ENCODE data around the gene RERE.
"Not testable (repeated sequence)": the region's sequence is repeated elsewhere in the genome, so short reads cannot be mapped to it uniquely, and the experiment has no call there.

RERE gene

DNA sequence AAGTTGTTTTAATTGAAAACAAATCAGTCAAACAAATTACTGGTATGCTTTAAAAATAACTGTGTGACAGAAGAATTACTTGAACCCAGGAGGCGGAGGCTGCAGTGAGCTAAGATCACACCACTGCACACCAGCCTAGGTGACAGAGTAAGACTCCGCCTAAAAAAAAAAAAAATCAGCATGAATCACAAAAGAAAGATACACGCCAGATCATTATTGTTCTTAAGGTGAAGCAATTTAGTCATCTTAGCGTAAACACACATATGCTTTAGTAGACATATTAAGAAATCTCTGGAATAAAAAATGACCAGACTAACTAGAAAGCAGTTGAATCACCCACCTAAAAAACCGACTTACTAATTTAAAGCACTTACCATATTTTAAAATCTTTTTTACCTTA lies 20.2 kb downstream of the RERE start:
- no peak for DNase-seq

DNA sequence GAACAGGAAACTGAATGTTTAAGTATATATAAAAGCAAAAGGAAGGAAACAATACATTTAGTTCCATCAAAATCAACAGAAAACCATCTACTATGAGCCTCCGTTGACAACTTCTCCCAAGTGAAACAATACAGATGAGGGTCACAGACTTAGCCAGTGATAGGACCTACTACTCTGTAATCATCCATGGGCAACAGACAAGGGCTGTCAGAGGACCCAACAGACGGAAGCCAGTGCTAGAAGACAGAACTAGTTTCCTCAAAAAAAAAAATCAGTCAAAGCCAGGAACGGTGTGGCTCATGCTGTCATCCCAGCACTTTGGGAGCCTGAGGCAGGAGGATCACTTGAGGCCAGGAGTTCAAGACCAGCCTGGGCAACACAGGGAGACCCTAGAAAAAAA lies 20.6 kb downstream of the RERE start:
- DNase-seq, result no peak

DNA sequence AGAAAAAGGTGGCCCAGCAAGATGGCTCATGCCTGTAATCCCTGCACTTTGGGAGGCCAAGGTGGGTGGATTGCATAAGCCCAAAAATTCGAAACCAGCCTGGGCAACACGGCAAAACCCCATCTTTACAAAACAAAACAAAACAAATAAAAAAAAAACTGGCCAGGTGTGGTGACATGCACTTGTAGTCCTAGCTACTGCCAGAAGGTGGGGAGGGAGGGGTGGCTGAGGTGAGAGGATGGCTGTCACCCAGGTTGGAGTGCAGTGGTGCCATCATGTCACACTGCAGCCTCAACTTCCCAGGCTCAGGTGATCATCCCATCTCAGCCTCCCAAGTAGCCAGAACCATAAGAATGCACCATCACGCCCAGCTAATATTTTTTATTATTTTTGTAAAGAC lies 22.8 kb downstream of the RERE start:
- DNase-seq, result no peak

DNA sequence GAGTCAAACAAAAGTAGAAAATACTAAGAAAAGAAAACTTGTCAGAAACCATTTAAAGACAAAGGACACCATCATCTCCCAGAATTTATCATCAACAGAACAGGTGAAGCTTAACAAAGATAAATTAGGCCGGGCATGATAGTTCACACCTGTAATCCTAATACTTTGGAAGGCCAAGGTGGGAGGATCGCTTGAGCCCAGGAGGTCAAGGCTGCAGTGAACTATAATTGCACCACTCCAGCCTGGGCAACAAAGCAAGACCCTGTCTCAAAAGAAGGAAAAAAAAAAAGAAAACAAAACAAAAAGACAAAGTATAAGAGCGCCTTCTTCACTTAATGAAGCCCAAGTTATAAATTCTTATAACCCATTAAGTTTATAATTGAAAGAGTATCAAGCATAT lies 25.6 kb downstream of the RERE start:
- no peak for DNase-seq

DNA sequence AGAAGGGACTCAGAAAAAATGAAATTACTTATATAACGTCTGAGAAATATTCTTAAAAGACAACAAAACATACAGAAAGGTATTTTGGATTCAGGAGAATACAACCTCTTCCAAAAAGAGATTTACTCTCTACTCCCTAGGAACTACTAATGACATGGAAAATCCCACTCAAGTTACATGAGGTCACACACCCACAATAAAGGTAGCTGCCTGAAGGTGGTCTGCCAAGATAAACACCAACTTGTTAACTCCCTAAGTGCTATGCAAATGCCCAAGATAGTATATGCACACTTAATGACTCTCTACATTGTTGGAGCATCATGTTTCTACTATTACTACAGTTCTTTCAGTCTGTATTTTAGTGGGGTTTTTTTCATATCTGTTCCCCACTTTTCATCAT lies 26.5 kb downstream of the RERE start:
- DNase-seq, result no peak

DNA sequence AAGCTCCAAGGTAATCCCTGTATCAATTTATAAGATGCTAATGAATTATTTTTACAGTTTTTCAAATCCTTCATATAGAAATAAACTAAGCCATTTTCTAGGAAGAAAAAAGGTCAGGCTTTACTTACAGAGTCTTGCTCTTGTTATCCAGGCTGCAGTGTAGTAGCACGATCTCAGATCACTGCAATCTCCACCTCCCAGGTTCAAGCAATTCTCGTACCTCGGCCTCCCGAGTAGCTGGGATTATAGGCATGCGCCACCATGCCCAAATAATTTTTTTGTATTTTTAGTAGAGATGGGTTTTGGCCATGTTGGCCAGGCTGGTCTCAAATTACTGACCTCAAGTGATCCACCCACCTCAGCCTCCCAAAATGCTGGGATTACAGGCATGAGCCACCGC lies 27.0 kb downstream of the RERE start:
- DNase-seq, result no peak

DNA sequence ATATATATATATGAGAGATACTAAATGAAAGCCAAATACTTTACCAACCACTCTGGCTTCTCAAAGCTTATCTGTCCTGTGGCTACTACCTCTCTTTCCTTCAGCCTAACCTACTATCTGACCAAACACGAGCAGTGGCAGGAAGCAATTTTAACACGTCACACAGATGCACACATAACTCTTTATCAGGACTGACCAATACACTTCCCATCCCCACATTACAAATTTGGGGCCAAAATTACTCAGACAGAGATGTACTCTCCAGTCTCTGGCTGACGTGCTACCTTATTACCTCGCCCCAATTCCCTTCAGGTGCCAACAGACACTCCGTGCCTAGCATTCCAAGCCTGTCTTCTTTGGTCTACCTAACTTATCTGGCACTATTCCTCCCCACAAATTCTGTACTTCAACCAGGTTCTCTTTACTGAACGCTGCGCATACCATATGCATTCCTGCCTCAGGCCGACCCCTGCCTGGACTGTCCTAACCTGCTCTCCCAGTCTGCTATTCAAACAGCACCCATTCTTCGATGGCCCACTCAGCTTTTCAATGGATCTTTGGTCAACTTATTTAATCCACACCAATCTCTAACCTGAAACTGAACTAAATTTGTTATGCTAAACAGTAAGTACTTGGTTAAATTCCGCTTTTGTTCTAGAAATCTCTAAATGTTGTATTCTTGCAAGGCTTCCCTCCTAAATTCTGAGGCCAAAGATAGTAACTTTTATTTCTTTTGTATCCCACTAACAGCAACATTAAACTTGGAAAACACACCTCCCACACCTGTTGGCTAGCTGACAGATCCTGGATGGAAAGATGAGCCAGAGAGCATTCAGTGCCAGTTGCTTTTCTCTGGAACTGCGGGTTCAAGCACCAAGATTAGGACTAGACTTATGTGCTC lies 27.9 kb downstream of the RERE start:
- no peak for DNase-seq

DNA sequence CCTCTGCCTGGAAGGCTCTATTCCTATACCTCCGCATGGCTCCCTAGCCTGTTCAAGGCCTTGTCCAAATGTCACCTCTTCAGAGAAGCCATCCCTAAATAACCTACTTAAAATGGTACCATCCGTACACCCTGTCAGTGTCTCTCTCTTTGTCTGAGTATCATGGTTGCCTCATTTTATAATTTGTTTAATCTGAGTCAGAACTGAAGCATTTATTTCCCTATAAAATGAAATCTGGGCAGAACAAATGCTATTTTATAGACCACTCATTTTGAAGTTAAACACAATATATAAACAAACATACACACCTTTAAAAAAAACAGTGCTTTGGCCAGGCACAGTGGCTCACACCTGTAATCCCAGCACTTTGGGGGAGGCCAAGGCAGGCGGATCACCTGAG lies 30.2 kb downstream of the RERE start:
- no peak for DNase-seq

DNA sequence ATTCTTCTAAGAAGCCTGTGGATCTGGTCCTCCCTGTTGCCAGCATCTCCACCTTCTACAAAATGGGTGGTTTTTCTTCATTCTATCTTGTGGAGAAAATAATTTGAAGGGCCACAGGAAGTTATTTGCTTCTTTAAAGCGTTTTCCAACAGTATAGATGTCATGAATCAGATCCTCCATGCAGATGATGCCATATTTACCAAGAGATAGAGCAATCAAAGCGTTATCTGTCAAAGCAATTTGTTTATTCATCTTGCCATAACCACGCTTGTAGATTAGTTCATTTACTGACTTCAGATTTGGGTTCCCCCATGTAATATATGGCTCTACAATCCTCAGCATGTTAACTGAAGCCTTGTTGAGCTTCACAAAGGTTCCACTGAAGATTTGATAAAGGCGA lies 31.2 kb downstream of the RERE start:
- DNase-seq, result not testable (repeated sequence)

DNA sequence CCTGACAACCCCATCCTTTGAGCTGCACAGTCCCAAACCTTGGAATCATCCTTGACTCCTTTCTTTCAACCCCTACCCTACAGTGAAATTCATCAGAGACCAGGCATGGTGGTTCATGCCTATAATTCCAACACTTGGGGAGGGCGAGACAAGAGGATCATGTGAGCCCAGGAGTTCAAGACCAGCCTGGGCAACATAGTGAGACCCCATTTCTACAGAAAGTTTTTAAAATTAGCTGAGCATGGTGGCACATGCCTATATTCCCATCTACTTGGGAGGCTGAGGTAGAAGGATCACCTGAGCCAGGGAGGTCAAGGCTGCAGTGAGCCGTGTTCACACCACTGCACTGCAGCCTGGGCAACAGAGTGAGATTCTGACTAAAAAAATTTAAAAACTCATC lies 34.5 kb downstream of the RERE start:
- DNase-seq, result no peak

DNA sequence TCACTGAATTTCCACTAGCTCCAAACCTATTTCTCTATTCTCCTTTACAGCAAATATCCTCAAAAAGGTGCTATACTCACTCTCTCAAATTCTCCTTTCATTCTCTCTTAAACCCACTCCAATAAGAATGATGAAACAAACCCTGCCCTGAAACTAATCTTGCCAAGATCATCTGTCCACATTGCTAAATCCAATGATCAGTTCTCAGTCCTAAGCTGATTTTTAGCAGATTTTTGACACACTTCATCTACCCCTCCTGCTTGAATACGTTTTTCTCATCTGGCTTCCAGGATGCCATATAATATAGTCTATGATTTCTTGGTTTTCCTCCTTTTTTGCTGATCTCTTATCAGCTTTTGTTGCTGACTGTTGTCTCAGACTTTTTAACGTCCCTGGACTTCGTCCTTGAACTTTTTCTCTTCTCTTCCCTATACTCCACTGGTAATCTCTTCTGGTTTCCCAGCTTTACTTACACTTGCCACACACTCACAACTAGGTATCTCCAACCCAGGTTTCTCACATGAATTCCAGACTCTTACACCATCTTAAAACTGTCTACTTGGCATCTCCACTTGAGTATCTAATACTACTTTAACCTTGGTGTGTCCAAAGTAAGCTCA lies 35.3 kb downstream of the RERE start:
- DNase-seq, result no peak

DNA sequence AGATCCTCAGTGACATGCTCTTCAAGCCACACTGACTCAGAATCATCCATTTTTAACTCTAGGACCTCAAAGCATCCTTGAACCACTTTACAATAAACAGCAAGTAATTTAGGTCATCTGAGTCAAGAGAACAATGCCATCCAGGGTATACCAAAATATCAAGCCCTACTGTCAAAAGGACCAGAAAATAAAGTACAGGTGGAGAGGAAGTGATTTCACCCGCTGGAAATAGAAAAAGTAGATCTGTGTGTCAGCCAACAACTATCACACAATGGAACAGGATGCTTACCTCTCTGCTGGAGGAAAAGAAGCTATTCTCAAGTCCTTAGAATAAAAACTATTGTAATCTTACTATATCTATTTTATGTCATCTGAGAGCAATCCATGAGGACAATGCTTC lies 37.0 kb downstream of the RERE start:
- no peak for DNase-seq

DNA sequence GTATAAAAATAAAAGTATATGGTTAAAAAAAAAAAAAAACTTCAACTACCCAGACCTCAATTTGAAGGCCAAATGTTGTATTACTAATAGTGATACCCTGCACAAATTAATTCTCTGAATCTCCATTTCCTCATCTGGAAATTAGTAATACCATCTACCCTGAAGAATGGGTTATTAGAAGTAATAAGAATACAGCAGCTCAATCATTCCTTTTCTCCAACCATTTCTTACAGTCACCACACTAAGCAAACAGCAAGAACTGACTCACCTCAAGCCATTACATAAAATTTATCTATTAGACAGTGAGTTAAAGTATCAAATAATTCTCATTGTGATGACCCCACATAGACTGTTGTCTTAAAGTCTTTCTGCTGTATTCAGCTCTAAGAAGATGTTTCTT lies 39.6 kb downstream of the RERE start:
- no peak for DNase-seq

DNA sequence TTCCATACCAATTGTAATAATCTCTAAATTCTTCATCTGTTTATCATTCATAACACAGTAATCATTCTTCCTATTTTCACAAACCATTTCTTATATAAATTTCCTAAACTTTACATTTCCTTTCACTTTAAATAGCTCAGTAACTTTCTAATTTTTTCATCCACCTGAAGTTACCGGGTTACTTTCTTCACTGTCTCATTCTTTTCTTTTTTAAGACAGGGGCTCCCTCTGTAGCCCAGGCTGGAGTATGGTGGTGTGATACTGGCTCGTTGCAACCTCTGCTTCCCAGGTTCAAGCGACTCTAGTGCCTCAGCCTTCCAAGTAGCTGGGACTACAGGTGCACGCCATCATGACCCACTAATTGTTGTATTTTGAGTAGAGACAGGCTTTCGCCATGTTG lies 41.3 kb downstream of the RERE start:
- no peak for DNase-seq

DNA sequence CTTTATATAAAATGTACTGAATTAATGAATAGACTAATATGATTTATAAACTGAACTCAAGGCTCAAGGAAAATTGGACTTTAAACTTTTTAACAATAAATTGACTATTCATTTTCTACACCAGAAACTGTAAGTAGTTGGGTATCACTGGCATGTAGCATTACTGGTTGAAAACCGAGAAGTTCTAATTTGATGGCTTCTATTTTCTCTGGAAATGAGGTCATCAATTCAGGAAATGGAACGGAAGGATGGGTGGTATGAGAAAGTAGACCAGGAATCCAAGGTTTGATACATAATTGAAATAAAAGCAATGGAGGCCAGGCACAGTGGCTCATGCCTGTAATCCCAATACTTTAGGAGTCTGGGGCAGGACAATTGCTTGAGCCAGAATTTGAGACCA lies 50.4 kb downstream of the RERE start:
- no peak for DNase-seq

DNA sequence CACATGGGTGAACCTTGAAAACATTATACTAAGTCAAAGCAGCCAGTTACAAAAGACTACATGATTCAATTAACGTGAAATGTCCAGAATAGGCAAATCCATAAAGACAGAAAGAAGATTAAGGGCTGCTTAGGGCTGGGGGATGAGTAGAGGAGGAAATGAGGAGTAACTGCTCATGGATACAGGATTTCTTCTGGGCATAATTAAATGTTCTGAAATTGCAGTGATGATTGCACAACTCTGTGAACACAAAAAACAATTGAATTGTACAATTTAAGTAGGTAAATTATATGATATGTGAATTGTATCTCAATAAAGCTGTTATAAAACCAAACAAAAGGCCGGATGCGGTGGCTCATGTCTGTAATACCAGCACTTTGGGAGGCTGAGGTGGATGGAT lies 52.2 kb downstream of the RERE start:
- DNase-seq, result no peak

DNA sequence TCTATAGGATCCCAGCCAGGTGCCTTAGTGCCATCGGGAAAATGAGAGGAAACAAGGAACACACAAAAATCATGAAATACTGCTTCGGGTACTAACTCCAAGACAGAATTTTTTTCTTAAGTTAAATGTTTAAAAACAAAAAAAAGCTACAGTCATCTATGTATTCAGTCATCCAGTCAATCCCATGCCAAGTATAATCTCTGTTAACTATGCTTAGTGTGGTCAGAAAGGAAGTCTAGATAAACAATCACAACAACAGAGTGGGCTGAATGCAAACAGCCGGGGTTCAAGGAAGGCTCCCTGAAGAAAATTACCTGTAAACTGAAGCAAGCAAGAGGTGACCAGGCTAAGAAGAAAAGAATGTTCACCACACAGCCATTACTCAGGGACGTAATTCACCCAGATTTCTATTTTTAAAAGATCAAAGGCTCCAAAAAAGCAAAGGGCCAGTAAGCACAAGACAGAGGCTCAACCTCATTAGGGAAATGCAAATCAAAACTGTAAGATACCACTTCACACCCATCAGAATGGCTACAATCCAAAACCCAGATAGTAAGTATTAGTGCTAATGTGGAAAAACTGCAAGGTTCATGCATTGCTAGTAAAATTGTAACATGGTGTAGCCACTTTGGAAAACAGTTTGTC lies 53.0 kb downstream of the RERE start:
- DNase-seq, result no peak

DNA sequence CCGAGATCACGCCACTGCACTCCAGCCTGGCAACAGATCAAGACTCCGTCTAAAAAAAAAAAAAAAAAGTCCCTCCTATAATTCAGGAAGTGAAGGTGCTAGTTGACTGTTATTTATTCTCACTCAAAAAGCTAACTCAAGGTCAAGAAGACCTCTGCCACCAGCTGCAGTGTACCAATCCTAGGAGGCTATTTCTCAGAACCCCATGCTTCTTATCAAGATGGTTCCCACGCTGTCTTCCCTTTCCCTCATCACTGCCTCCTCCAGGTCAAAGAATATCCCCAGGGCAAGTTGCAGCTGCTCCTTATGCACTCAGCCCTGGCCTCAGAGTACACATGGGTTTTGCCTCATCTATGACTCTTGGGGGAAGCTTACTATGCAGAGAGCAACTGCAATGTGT lies 53.6 kb downstream of the RERE start:
- DNase-seq, result no peak

DNA sequence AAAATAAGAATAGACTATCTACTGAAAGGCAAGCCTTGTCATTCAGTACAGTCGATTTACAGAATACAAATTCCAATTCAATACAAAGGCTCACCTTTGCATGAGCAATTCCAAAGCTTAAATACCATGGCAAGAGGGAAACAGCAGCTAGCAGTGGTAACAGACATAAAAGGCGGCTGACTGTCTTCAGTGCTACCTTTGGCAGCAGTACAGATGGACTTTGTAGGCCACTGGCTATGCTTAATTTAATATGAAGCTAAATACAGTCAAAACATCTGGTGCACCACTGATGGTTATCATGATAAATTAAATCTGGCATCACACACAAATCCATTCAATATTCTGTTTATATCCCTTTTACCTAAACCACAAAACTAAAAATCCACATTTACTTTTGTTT lies 62.4 kb downstream of the RERE start:
- DNase-seq, result no peak

DNA sequence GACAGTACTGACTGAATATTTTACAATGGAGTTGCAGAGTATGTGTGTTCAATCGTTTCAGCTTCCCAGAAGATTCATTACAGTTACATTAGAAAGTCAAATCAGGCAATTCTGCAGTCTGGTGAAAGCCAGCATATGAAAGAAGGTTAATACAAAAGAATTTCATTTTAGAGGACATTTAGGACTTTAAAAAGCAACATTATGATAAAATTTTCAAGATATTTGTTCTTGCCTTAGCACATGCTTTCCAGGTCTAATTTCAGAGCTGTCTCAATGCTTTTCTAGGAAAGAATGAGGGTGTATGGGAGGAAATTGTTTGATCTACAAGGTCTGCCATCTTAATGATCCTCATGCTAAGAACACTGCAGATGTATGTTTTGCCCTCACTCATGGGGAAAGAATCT lies 63.2 kb downstream of the RERE start:
- DNase-seq, result no peak

DNA sequence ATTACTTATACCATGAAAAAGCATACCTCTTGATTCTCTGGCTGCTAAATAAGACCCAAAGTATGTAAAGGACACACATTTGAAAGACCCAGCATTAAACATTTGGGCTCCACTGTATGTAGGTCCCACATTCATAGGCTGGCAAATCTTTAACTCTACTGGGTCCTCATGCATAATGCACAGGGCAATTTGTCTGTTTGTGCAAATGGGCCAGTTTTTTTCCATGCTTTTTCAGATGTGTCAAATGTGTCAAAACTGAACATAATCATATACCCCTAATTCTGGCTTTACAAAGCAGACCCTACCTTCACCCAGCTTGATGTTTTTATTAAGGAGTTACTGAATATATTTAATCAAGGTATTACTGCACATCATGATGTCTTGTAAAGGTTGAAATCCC lies 63.7 kb downstream of the RERE start:
- DNase-seq, result no peak

DNA sequence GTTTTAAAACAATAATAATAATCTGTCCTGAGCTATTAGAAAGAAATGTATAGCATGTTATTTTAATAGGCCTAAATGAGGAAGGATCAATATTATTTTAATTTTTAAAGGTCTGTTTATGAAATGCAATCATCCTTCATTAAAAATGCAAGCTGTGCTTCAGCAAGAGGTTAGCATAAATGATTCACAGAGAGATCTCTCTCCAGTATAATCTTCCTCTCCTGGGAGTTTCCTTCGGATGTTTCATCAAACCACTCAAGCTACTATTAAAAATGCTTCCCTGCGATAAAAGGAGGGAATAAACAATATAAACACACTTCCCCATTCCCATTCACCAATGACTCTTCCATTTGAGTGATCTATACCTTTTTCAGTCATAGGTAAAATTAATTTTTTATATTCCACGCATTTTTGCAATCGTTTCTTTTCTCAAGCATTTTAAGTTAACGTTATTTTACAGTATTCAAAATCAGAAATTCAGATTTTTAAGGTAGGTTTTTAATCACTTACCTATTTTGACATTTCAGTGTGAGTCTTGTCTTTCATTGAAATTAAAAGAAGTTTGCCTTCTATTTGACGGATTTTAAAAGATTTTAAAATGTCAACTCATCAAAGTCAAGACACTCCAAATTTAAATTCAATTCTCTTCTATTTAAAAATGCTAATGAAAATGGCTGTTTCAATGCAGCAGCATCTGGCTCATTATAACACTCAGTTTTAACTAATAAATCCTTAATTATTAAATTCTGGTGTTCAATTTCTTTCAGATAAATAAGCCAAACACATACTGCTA lies 64.3 kb downstream of the RERE start:
- no peak for DNase-seq

DNA sequence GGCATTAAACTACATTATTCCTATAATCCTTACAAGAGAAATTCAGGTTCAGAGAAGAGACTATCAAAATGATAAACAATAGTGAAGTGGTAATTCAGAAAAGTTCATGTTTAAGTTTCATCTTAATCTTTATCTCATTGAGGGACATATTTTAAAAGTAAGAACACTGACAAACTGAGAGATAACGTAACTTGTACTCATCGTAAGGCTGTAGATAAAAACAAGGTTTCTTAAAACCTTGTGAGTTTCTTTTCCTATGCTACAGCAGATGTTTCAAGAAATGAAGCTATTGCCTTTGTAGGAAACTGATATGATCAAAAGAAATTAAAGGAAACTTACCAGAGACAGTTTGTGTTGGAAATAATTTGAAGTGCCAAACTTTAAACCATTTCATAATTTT lies 65.0 kb downstream of the RERE start:
- no peak for DNase-seq

DNA sequence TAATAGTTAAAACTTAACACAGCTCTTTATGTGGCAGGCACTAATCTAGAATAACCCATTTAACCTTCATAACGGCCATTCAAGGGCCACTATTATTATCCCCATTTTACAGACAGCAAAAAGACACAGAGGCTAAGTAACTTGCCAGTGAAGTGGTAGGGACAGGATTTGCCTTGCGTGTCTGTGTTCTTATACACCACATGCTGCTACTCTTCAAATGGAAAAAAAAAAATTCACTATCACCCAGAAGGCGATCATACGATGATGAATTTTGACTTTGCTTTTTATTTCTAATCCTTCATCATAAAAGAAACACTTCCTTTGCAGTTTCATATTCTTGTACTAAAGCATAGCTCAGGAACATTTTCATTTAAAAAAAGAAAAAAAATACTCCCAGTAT lies 65.5 kb downstream of the RERE start:
- no peak for DNase-seq
